Measurements from ENCODE around the gene CYP2A7. TPM values are rescaled to one million over a fixed set of nuclear protein-coding genes. Genes with fewer than 3 reads are reported as not detected.
"Not testable (repeated sequence)": the region's sequence is repeated elsewhere in the genome, so short reads cannot be mapped to it uniquely, and the experiment has no call there.

Gene CYP2A7
- total RNA-seq, 1 experiment from 2014 or later = not detected

GRCh38 chr19:40829205-40829604, 52.8 kb downstream of the CYP2A7 start:
- Mint-ChIP-seq H3K4me1 (ENCODE audit: insufficient read depth, unreplicated experiment) (peaks cover 13% of the 10 kb centered on the region), H3K36me3 (ENCODE audit: insufficient read depth, unreplicated experiment) (peaks cover 12% of the 10 kb centered on the region), H3K9me3 (ENCODE audit: unreplicated experiment) (no peaks in the 10 kb centered on the region), H3K4me3 (ENCODE audit: unreplicated experiment) (no peak overlapping the region), H3K27me3 (ENCODE audit: insufficient read depth, unreplicated experiment) (no peaks in the 10 kb centered on the region), H3K27ac (ENCODE audit: low read depth, unreplicated experiment) (no peak overlapping the region)
- BruUV-seq (replicated peaks) = no TSS peak
- no peak for DNase-seq (ENCODE audit: unreplicated experiment)
- POLR2A ChIA-PET = interaction anchor here (0.7 to 1.3 kb wide), 3 partner anchors 51 to 79 kb away, joined by 3 read pairs; partner anchors contain the start of genes ACTMAP and RAB4B
- intact Hi-C loops (cut with micrococcal nuclease) = no loop called here
- CTCF ChIA-PET = interaction anchor here (1.3 kb wide), 1 partner anchor 9 kb away, joined by 4 read pairs; no protein-coding TSS in a partner anchor
- TF ChIP-seq, protein P1, sequence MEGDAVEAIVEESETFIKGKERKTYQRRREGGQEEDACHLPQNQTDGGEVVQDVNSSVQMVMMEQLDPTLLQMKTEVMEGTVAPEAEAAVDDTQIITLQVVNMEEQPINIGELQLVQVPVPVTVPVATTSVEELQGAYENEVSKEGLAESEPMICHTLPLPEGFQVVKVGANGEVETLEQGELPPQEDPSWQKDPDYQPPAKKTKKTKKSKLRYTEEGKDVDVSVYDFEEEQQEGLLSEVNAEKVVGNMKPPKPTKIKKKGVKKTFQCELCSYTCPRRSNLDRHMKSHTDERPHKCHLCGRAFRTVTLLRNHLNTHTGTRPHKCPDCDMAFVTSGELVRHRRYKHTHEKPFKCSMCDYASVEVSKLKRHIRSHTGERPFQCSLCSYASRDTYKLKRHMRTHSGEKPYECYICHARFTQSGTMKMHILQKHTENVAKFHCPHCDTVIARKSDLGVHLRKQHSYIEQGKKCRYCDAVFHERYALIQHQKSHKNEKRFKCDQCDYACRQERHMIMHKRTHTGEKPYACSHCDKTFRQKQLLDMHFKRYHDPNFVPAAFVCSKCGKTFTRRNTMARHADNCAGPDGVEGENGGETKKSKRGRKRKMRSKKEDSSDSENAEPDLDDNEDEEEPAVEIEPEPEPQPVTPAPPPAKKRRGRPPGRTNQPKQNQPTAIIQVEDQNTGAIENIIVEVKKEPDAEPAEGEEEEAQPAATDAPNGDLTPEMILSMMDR (IDR thresholded peaks at IDR 0.05; ENCODE audit: unreplicated experiment) = no peak

GRCh38 chr19:40827386-40828247, 54.4 kb downstream of the CYP2A7 start:
- POLR2A ChIA-PET = no interaction called here
- no peaks in the 10 kb centered on the region for H3K9me3 Mint-ChIP-seq (ENCODE audit: unreplicated experiment)
- peaks cover 17% of the 10 kb centered on the region for H3K36me3 Mint-ChIP-seq (ENCODE audit: insufficient read depth, unreplicated experiment)

DNA sequence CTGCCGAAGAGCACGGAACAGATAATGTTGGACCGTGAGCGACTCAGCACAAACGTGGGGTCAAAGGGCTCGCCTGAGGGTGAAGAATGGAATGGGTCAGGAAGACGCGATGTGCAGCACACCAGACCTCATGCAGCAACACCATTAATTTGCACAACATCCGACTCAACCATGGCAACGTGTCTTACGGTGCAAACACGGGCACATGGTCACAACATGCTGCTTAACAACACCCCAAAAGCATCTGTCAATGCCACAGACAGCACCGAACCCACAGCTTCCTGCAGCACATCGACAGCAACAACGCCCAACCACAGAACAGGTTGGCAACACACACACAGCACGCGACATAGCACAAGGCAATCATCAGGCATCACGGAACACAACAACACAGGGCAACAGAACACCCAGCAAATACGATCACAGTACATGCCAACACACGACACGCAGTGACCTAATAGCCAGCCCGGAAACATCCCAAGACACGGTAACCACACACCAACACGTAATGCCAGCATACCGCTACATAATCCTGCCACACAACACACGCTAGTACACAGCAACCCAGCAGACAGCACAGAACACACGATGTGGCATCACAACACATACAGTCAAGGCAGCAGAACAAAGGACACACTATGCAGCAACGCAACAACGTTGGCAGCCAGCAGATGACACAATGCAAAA, 55.2 kb downstream of the CYP2A7 start:
- POLR2A ChIA-PET; H3K4me1 Mint-ChIP-seq (ENCODE audit: insufficient read depth, unreplicated experiment); intact Hi-C loops (cut with micrococcal nuclease); H3K27ac Mint-ChIP-seq (ENCODE audit: low read depth, unreplicated experiment); BruUV-seq (replicated peaks); H3K27me3 Mint-ChIP-seq (ENCODE audit: insufficient read depth, unreplicated experiment); DNase-seq (ENCODE audit: unreplicated experiment); H3K9me3 Mint-ChIP-seq (ENCODE audit: unreplicated experiment); H3K4me3 Mint-ChIP-seq (ENCODE audit: unreplicated experiment): not testable (repeated sequence)
- CTCF ChIA-PET = interaction anchor here (0.6 to 1.1 kb wide), 3 partner anchors 8 to 165 kb away, joined by 3 read pairs; no protein-coding TSS in a partner anchor
- H3K36me3 Mint-ChIP-seq (ENCODE audit: insufficient read depth, unreplicated experiment) = peaks cover 17% of the 10 kb centered on the region

More at GRCh38 chr19:40827386-40828247, 54.4 kb downstream of the CYP2A7 start:
- Mint-ChIP-seq H3K4me3 (ENCODE audit: unreplicated experiment) (no peak overlapping the region), H3K27ac (ENCODE audit: low read depth, unreplicated experiment) (no peak overlapping the region), H3K4me1 (ENCODE audit: insufficient read depth, unreplicated experiment) (peaks cover 13% of the 10 kb centered on the region), H3K27me3 (ENCODE audit: insufficient read depth, unreplicated experiment) (no peaks in the 10 kb centered on the region)
- TF ChIP-seq, protein P1 (IDR thresholded peaks at IDR 0.05; ENCODE audit: unreplicated experiment) = no peak
- CTCF ChIA-PET = interaction anchor here (1.1 to 1.3 kb wide), 3 partner anchors 7 to 165 kb away, joined by 3 to 4 read pairs (median 3); no protein-coding TSS in a partner anchor
- intact Hi-C loops (cut with micrococcal nuclease) = no loop called here
- no peak for DNase-seq (ENCODE audit: unreplicated experiment)
- no TSS peak for BruUV-seq (replicated peaks)

GRCh38 chr19:40826312-40826698, 55.7 kb downstream of the CYP2A7 start:
- BruUV-seq (replicated peaks); H3K4me1 Mint-ChIP-seq (ENCODE audit: insufficient read depth, unreplicated experiment); H3K4me3 Mint-ChIP-seq (ENCODE audit: unreplicated experiment); POLR2A ChIA-PET; H3K27me3 Mint-ChIP-seq (ENCODE audit: insufficient read depth, unreplicated experiment); intact Hi-C loops (cut with micrococcal nuclease); H3K9me3 Mint-ChIP-seq (ENCODE audit: unreplicated experiment); DNase-seq (ENCODE audit: unreplicated experiment); H3K27ac Mint-ChIP-seq (ENCODE audit: low read depth, unreplicated experiment): not testable (repeated sequence)
- CTCF ChIA-PET = interaction anchor here (0.6 kb wide), 1 partner anchor 66 kb away, joined by 3 read pairs; no protein-coding TSS in a partner anchor
- H3K36me3 Mint-ChIP-seq (ENCODE audit: insufficient read depth, unreplicated experiment) = peaks cover 17% of the 10 kb centered on the region

DNA sequence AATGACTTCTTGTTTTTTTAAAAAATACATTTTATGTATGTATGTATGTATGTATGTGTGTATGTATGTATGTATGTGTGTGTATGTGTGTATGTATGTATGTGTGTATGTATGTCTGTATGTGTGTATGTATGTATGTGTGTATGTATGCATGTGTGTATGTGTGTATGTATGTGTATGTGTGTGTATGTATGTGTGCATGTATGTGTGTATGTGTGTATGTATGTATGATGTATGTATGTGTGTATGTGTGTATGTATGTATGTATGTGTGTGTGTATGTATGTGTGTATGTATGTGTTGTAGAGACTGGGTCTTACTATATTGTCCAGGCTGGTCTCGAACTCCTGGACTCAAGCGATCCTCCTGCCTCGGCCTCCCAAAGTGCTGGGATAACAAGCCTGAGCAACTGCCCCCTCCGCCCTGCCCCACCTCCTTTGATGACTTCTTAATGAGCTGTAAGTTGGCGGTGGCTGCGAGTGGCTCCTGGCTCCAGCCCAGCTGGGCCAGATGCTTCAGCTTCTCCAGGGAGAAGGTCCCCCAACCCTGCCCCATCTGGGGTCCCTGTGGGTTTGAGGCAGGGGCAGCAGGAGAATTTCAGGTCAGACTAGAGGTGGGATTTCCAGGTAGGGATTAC, 56.5 kb downstream of the CYP2A7 start:
- H3K27ac Mint-ChIP-seq (ENCODE audit: low read depth, unreplicated experiment); BruUV-seq (replicated peaks); H3K9me3 Mint-ChIP-seq (ENCODE audit: unreplicated experiment); POLR2A ChIA-PET; intact Hi-C loops (cut with micrococcal nuclease); CTCF ChIA-PET; H3K27me3 Mint-ChIP-seq (ENCODE audit: insufficient read depth, unreplicated experiment); H3K4me1 Mint-ChIP-seq (ENCODE audit: insufficient read depth, unreplicated experiment); H3K4me3 Mint-ChIP-seq (ENCODE audit: unreplicated experiment); DNase-seq (ENCODE audit: unreplicated experiment): not testable (repeated sequence)
- peaks cover 17% of the 10 kb centered on the region for H3K36me3 Mint-ChIP-seq (ENCODE audit: insufficient read depth, unreplicated experiment)

Other genes with a start within 250 kb of the CYP2A7 start
- 18.4 and 21.1 TPM in 2 replicates for gene NUMBL, start 191.6 kb downstream of the CYP2A7 start, total RNA-seq (2022)
- gene COQ8B, start 165.3 kb downstream of the CYP2A7 start, total RNA-seq (2022) = 41.7 and 46.7 TPM in 2 replicates
- gene ITPKC, start 165.1 kb downstream of the CYP2A7 start, total RNA-seq (2022) = 27.1 and 33.2 TPM in 2 replicates
- gene ACTMAP, start 131.8 kb downstream of the CYP2A7 start, total RNA-seq (2022) = 19.3 and 21.2 TPM in 2 replicates
- gene SNRPA, start 131.0 kb downstream of the CYP2A7 start, total RNA-seq (2022) = 108 and 160 TPM in 2 replicates
- gene MIA, start 106.7 kb downstream of the CYP2A7 start, total RNA-seq (2022) = 0.70 TPM in 1 of 2 replicates, not detected in the other
- 10.1 and 13.2 TPM in 2 replicates for gene RAB4B, start 104.0 kb downstream of the CYP2A7 start, total RNA-seq (2022)
- 55.6 and 62.7 TPM in 2 replicates for gene EGLN2, start 83.0 kb downstream of the CYP2A7 start, total RNA-seq (2022)
- gene CYP2A6, start 31.8 kb downstream of the CYP2A7 start, total RNA-seq (2022) = not detected in 2 replicates
- not detected in 2 replicates for gene CYP2B6, start 109.1 kb upstream of the CYP2A7 start, total RNA-seq (2022)
- not detected in 2 replicates for gene CYP2A13, start 206.2 kb upstream of the CYP2A7 start, total RNA-seq (2022)
- gene CYP2F1, start 232.2 kb upstream of the CYP2A7 start, total RNA-seq (2022) = not detected in 2 replicates

Data from MCF 10A (cell line).